Measurements from ENCODE around the gene ENOX2. TPM values are rescaled to one million over a fixed set of nuclear protein-coding genes. Genes with fewer than 3 reads are reported as not detected.
A peak's percentile ranks its signal among the peaks of the same experiment; 100 is the strongest.

Gene ENOX2
- total and polyA plus RNA-seq, 4 donors, result 9.0 to 39.6 (median 22.7) TPM

DNA sequence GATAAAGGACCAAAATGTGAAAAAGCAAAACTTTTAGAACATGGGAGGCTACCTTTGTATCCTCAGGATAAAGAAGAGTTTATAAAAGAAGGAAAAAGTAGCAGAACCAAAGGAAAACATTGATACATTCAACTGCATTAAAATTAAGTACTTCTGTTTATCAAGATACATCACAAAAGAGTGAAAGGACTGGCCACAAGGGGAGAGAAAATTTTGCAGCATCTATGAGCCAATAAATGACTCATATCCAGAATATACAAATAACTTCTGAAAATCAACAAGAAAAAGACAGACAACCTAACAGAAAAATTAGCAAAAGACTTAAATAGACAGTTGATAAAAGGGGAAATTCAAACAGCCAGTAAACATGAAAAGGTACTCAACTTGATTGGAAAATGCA, 324.1 kb downstream of the ENOX2 start:
- intact Hi-C loops (cut with DNase I), result loop anchor here in 1 of 2 donors (5.0 kb wide), 1 partner anchor 338 kb away; no protein-coding TSS in a partner anchor
- no peak overlapping the region for H3K4me3 ChIP-seq (ENCODE audit: low read length in 2 of 2)
- no peak for ATAC-seq (ENCODE audit: low FRiP score)

DNA sequence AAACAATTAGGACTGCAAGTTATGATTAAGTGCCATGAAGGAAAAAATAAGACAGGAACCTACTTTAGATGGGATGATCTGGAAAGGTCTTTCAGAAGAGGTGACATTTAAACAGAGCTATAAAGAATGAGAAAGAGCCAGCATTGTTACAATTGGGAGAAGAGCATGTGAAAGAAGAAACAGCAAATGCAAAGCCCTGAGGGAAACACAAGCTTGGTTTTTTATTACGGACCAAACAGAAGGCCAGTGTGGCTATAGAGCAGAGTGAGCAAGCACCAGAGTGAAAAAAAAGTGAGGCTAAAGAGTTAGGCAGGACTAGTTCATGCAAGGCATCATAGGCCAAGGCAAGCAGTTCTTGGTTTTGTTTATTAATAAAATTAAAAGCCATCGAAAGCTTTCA, 325.6 kb downstream of the ENOX2 start:
- H3K4me3 ChIP-seq (ENCODE audit: low read length in 2 of 2), result no peak overlapping the region
- ATAC-seq (ENCODE audit: low FRiP score) (no peak), DNase-seq (no peak)
- no peaks in the 10 kb centered on the region for H3K9me3 ChIP-seq (ENCODE audit: control insufficient read depth, low read length)
- no peaks in the 10 kb centered on the region for H3K27me3 ChIP-seq (ENCODE audit: control insufficient read depth in 1 of 2, insufficient read depth in 2 of 2, low read length in 1 of 2)
- no peaks in the 10 kb centered on the region for H3K4me1 ChIP-seq (ENCODE audit: control insufficient read depth in 1 of 2, insufficient read depth in 2 of 2, low read length in 2 of 2)
- H3K36me3 ChIP-seq (ENCODE audit: control insufficient read depth in 1 of 2, insufficient read depth in 2 of 2, low read length in 1 of 2), result no peaks in the 10 kb centered on the region
- intact Hi-C loops (cut with DNase I), result loop anchor here in 1 of 2 donors (5.0 kb wide), 1 partner anchor 340 kb away; no protein-coding TSS in a partner anchor
- WGBS, 2 donors, result 82 to 95% methylated on average over 2 of the region's 2 CpGs
- H3K27ac ChIP-seq (ENCODE audit: low read depth in 1 of 2, low read length in 2 of 2), result no peak overlapping the region

More for the DNA sequence above, 324.1 kb downstream of the ENOX2 start:
- no peaks in the 10 kb centered on the region for H3K4me1 ChIP-seq (ENCODE audit: control insufficient read depth in 1 of 2, insufficient read depth in 2 of 2, low read length in 2 of 2)
- DNase-seq, result no peak
- H3K27ac ChIP-seq (ENCODE audit: low read depth in 1 of 2, low read length in 2 of 2), result no peak overlapping the region
- no peaks in the 10 kb centered on the region for H3K9me3 ChIP-seq (ENCODE audit: control insufficient read depth, low read length)
- no peaks in the 10 kb centered on the region for H3K36me3 ChIP-seq (ENCODE audit: control insufficient read depth in 1 of 2, insufficient read depth in 2 of 2, low read length in 1 of 2)
- no peaks in the 10 kb centered on the region for H3K27me3 ChIP-seq (ENCODE audit: control insufficient read depth in 1 of 2, insufficient read depth in 2 of 2, low read length in 1 of 2)

DNA sequence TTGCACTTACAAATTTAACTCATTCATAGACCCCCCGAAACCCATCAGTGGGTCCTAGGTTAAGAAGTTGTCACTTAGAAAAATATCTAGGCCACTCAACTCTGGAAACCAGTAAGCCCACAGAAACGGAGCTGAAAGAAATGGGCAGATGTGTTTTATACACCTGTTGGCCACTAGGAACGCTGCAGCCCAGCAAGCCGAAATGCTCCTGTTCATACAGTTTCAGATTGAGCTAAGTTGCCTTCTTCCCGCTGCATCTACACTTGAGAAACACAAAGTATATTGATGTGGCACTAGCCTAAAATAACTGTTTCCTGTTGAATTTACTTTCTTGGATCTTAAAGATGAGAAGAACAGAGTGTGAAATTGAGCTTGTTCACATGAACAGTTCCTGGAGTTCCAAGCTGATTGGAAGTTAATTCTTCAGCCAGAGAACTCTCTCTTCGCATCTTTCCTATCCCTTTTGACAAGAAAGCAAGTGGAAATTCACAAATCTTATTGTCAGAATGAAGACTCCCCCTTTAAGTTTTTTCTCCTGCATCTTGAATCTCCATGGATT, 327.1 kb downstream of the ENOX2 start:
- H3K36me3 ChIP-seq (ENCODE audit: control insufficient read depth in 1 of 2, insufficient read depth in 2 of 2, low read length in 1 of 2), result no peaks in the 10 kb centered on the region
- no peaks in the 10 kb centered on the region for H3K9me3 ChIP-seq (ENCODE audit: control insufficient read depth, low read length)
- DNase-seq, result peak; percentile 51 to 82
- no peak overlapping the region for H3K27ac ChIP-seq (ENCODE audit: low read depth in 1 of 2, low read length in 2 of 2)
- no peak overlapping the region for H3K4me3 ChIP-seq (ENCODE audit: low read length in 2 of 2)
- no peak for ATAC-seq (ENCODE audit: low FRiP score)
- H3K27me3 ChIP-seq (ENCODE audit: control insufficient read depth in 1 of 2, insufficient read depth in 2 of 2, low read length in 1 of 2), result no peaks in the 10 kb centered on the region
- 31 to 34% methylated on average over 6 of the region's 6 CpGs for WGBS, 2 donors
- intact Hi-C loops (cut with DNase I), result loop anchor here in 1 of 2 donors (5.0 kb wide), 1 partner anchor 341 kb away; no protein-coding TSS in a partner anchor
- no peaks in the 10 kb centered on the region for H3K4me1 ChIP-seq (ENCODE audit: control insufficient read depth in 1 of 2, insufficient read depth in 2 of 2, low read length in 2 of 2)

Other genes starting within 250 kb of the ENOX2 start
- not detected for gene ARHGAP36, start 155.1 kb upstream of the ENOX2 start, total RNA-seq
- not detected for gene ARHGAP36, start 155.1 kb upstream of the ENOX2 start, polyA plus RNA-seq